ENCODE results near the gene TNIP1.

Gene TNIP1

DNA sequence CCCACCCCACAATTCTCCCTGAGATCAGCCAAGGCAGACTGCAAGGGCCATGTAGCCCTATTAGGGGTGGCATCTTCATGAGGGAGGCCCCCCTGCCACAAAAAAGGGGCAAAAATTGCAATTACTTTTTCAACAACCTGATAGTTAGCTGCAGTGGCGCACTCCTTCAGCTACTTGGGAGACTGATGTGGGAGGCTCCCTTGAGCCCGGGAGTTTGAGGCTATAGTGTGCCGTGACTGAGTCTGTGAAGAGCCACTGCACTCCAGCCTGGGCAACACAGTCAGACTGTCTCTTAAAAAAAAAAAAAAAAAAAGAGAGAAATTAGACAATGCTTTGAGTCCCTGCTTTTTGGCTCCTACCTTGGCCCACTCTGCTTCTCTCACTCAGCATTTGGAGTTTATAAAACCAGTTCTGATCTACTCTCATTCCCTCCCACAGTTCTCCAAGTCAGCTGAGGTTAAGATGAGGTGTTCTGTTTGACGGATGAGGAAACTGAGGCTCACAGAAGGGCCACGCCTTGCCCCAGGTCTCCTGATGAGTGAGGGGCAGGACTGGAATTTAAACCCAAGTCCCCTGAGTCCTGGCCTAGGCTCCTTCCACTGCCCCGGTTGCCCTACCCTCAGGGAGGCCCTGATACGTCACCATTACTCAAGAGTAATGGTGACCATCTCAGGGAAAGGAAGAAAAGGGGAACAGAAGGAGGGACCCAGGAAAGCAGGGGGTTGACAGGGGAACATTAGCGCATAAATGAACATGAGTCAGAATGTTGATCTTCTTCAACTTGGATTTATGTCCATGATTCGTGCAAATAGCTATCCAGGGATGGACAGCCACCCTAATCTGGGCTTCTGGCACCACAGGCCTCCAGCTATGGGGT lies 51.4 kb downstream of the TNIP1 start:
- FAIRE-seq: no peak
- no peak for TF ChIP-seq POLR2A (IDR thresholded peaks at IDR 0.05; ENCODE audit: low read depth, low read length)
- DNase-seq (ENCODE audit: insufficient read length, low spot score): no peak

DNA sequence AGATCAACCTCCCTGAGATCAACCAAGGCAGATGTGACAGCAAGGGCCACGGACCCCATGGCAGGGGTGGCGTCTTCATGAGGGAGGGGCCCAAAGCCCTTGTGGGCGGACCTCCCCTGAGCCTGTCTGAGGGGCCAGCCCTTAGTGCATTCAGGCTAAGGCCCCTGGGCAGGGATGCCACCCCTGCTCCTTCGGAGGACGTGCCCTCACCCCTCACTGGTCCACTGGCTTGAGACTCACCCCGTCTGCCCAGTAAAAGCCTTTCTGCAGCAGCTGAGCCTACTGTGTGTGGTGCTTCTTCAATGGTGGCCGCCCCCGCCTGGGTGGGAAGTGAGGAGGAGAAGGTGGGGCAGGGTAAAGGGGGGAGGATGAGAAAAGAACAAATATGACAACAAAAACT lies 52.1 kb downstream of the TNIP1 start:
- no peak for FAIRE-seq
- no peak for DNase-seq (ENCODE audit: insufficient read length, low spot score)

DNA sequence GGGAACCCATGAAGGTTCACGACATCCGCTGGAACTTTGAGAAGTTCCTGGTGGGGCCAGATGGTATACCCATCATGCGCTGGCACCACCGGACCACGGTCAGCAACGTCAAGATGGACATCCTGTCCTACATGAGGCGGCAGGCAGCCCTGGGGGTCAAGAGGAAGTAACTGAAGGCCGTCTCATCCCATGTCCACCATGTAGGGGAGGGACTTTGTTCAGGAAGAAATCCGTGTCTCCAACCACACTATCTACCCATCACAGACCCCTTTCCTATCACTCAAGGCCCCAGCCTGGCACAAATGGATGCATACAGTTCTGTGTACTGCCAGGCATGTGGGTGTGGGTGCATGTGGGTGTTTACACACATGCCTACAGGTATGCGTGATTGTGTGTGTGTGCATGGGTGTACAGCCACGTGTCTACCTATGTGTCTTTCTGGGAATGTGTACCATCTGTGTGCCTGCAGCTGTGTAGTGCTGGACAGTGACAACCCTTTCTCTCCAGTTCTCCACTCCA lies 52.8 kb downstream of the TNIP1 start:
- FAIRE-seq: no peak

More for the DNA sequence above, 52.1 kb downstream of the TNIP1 start:
- no peak for TF ChIP-seq POLR2A (IDR thresholded peaks at IDR 0.05; ENCODE audit: low read depth, low read length)

GRCh38 chr5:151026679-151027078 lies 54.2 kb downstream of the TNIP1 start:
- no peak for TF ChIP-seq POLR2A (IDR thresholded peaks at IDR 0.05; ENCODE audit: low read depth, low read length)
- FAIRE-seq (no peak), DNase-seq (ENCODE audit: insufficient read length, low spot score) (no peak)

More for the DNA sequence above, 52.8 kb downstream of the TNIP1 start:
- TF ChIP-seq POLR2A (IDR thresholded peaks at IDR 0.05; ENCODE audit: low read depth, low read length): no peak
- DNase-seq (ENCODE audit: insufficient read length, low spot score): no peak

DNA sequence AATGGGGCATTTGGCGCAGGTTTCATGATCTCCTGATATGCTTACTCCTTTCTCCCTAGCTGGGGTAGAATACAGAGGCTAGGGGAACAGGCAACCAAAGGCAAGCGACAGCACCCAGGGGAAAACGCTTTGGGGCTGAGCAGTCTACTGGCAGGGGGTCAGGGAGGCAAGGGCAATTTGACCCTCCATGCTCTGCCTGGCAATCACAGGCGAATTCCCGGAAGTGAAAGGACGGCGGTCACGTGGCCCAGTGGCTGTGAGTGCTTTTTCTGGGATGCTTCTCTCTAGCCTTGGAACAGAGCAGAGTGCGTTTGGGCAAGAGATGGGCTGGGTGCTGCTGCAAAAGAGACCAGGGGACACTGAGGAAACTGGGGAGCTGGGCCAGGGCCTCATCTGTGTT lies 54.7 kb downstream of the TNIP1 start:
- no peak for TF ChIP-seq POLR2A (IDR thresholded peaks at IDR 0.05; ENCODE audit: low read depth, low read length)
- DNase-seq (ENCODE audit: insufficient read length, low spot score) (no peak), FAIRE-seq (no peak)

GRCh38 chr5:151025250-151025606 lies 55.6 kb downstream of the TNIP1 start:
- DNase-seq (ENCODE audit: insufficient read length, low spot score) (no peak), FAIRE-seq (no peak)
- no peak for TF ChIP-seq POLR2A (IDR thresholded peaks at IDR 0.05; ENCODE audit: low read depth, low read length)

DNA sequence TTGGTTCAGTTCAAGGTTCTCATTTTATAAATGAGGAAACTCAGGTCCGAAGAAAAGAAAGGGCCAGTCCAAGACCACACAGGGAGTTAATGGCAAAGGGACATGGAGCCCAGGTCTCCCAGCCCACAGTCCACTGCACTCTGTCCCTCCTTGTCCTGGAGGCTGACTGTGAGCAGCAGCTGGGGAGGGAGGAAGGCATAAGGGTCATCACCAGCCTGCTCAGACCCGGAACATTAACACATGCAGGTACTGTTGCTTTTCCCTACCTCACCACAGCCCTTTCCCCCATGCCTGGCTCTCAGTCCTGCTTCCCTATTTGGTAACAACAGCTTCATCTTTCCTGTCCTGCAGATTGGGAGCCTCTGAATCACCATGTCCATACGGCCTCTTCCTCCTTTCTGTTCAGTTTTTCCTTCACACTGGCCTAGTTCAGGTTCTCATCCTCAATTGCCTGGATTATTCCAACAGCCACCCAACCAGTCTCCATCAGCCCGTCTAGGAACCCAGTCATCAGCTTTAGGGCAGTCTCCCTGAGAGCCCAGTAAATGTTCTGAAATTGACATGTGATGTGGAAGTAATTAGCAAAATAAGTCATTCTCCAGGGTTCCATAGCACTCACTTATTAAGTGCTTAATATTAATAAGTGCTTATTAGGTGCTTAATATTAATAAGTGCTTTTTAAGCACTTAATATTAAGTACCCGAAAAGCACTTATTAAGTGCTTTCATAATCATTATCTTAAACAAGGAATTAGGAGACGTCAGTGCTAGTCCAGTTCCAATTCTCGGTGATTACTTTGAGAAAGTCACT lies 56.2 kb downstream of the TNIP1 start:
- DNase-seq (ENCODE audit: insufficient read length, low spot score): no peak
- FAIRE-seq: no peak
- no peak for TF ChIP-seq POLR2A (IDR thresholded peaks at IDR 0.05; ENCODE audit: low read depth, low read length)

DNA sequence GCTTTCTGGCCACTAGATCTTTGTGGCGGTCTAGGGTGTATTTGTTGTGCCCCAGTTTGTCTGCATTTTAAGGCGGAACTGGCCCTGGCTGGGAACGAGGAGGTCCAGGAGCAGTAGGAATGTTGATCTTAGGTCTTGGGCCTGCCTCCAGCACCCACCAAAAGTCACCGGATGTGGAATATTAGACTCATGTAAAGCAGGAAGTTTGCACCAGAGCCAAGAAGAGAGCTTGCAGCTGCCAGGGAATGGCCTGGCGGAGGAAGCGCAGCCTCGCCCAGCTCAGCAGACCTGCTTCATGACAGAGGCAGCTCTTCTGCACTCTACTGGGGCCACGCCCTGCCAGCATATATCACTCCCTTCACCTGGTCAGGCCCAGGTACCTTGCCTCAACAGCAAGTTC lies 57.2 kb downstream of the TNIP1 start:
- TF ChIP-seq POLR2A (IDR thresholded peaks at IDR 0.05; ENCODE audit: low read depth, low read length): no peak
- FAIRE-seq (no peak), DNase-seq (ENCODE audit: insufficient read length, low spot score) (no peak)

DNA sequence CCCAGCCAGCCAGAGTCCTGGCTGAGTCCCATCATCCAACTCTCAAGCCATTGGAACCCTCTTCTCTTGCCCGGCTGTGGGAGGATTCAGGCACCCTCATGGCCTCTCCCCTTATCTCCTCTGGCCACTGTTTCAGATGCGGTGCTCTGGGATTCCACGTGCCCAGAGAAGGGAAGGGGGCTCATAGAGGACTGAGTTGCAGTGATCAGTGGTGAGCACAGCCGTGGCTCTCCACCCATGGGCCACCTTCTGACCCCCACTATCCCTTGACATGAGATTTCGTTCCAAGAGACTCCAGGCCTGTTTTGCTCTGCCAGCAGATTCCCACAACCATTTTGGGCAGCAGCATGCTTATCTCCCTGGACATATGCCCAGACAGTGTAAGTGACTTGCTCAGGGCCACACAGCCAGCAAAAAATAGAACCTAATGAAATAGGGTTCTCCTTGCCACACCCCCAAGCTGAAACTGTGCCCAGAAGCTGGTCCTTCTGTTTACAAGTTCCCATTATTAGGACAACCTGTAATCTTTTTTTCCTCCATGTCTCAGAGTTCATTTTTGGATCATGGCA lies 57.7 kb downstream of the TNIP1 start:
- no peak for DNase-seq (ENCODE audit: insufficient read length, low spot score)
- no peak for TF ChIP-seq POLR2A (IDR thresholded peaks at IDR 0.05; ENCODE audit: low read depth, low read length)
- FAIRE-seq: no peak

DNA sequence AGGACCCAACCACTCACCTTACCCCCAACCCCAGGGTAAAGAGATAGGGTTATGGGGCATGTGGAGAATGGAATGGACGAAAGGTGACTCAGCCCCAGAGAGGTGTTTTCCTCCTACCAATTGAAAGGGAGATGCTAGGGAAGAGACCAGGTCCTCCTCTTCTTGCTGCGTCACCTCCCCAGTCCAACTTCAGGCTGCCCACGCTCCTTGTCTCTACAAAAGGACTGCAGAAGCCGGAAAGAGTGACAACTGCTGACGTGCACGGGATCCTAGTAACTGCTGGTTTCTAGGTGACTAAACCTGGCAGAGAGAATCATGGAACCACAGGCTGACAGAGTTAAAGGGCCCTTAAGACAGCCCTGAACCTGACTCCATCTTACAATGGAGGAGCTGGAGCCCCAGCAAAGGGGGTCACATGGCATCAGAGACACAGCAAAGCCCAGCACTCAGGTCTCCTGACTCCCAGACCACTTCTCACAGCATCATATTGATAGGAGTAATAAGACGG lies 58.3 kb downstream of the TNIP1 start:
- FAIRE-seq (no peak), DNase-seq (ENCODE audit: insufficient read length, low spot score) (no peak)
- TF ChIP-seq POLR2A (IDR thresholded peaks at IDR 0.05; ENCODE audit: low read depth, low read length): no peak

DNA sequence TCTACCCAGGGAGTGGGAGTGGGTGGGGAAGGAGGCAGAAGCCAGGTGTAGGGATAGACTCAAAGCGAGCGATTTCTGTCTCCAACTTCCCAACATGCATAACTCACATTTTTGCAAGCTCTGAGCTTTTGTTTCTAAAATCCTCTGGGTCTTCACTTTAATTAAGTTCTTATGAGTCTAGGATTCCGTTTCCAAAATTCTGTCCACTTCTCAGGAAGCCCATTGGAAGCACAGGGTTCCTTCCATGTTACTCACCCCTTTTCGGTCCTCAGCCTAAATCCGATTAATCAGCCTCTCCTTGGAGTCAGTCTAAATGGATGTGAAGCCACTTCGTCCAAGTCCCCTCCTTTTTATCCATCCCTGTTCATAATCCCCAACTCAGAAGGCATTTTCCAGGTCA lies 59.1 kb downstream of the TNIP1 start:
- DNase-seq (ENCODE audit: insufficient read length, low spot score): no peak
- no peak for FAIRE-seq
- no peak for TF ChIP-seq POLR2A (IDR thresholded peaks at IDR 0.05; ENCODE audit: low read depth, low read length)

- DNase-seq (ENCODE audit: insufficient read length, low spot score): peak; percentile 51
- peak; percentile 51 for TF ChIP-seq POLR2A (IDR thresholded peaks at IDR 0.05; ENCODE audit: low read depth, low read length)
- no peak for FAIRE-seq
These were observed 60.3 kb downstream of the TNIP1 start, which contains the start of gene GPX3 for GRCh38 chr5:151020304-151021110. TSS of gene GPX3 (plus strand) at chr5:151020591. CDS start at chr5:151020655, 64 bp downstream.

- FAIRE-seq (no peak), DNase-seq (ENCODE audit: insufficient read length, low spot score) (no peak)
- TF ChIP-seq POLR2A (IDR thresholded peaks at IDR 0.05; ENCODE audit: low read depth, low read length): no peak
These were observed 61.5 kb downstream of the TNIP1 start for GRCh38 chr5:151019331-151019730.

Data from H54 (cell line).